K562 (cell line): ENCODE measurements around the gene CSAD. TPM values are rescaled to one million over a fixed set of nuclear protein-coding genes. Genes with fewer than 3 reads are reported as not detected.
A peak's percentile ranks its signal among the peaks of the same experiment; 100 is the strongest.

Experiments
- DPF2 ChIP-seq: fragments of 450-650 bp; IDR thresholded peaks from 2 replicates; pipeline ENCODE4 v1.6.1; 2016
- EP400 ChIP-seq: fragments of 450-650 bp; IDR thresholded peaks from 2 replicates; pipeline ENCODE4 v1.6.1; 2017; ENCODE audit warnings: antibody characterized with exemption, mild to moderate bottlenecking, moderate library complexity
- ETV1 ChIP-seq: fragments of 450-650 bp; conservative IDR thresholded peaks from 2 replicates; pipeline ENCODE4 v1.6.1; 2016; ENCODE audit warnings: missing genetic modification characterization, control low read depth, low read depth, missing compliant biosample characterization
- ETV5 ChIP-seq: sonication (generic); formaldehyde crosslinking; IDR thresholded peaks from 2 replicates; pipeline ENCODE4 v1.4.0; 2020; ENCODE audit warnings: low read depth, mild to moderate bottlenecking, missing genetic modification reagents
- GABPA ChIP-seq: fragments of 200-800 bp; sonication (Bioruptor generic); conservative IDR thresholded peaks from 2 replicates; pipeline ENCODE4 v1.6.1; 2016; ENCODE audit warnings: low read depth, missing genetic modification characterization, missing compliant biosample characterization
- HIVEP1 ChIP-seq: fragments of 250-450 bp; sonication (Bioruptor Pico); IDR thresholded peaks from 2 replicates; pipeline ENCODE4 v1.4.0; 2020; ENCODE audit warnings: mild to moderate bottlenecking
- L3MBTL2 ChIP-seq: fragments of 450-650 bp; IDR thresholded peaks from 2 replicates; pipeline ENCODE4 v1.6.1; 2016; ENCODE audit warnings: mild to moderate bottlenecking, moderate library complexity
- MAZ ChIP-seq, 2 experiments: fragments of 450-650 bp in 1 of 2; sonication (generic) in 1 of 2; formaldehyde crosslinking; IDR thresholded peaks in 1 of 2; conservative IDR thresholded peaks in 1 of 2; 2 replicates each; pipeline versions ENCODE4 v1.4.0 to v1.5.0; 2020; ENCODE audit warnings: mild to moderate bottlenecking in 1 of 2, missing genetic modification reagents in 1 of 2
- MTA1 ChIP-seq: fragments of 450-650 bp; IDR thresholded peaks from 2 replicates; pipeline ENCODE4 v1.6.1; 2017; ENCODE audit warnings: borderline replicate concordance
- PHF21A ChIP-seq: fragments of 450-650 bp; IDR thresholded peaks from 2 replicates; pipeline ENCODE4 v1.6.1; 2017; ENCODE audit warnings: low read depth, borderline replicate concordance
- PML ChIP-seq: IDR thresholded peaks from 2 replicates; pipeline ENCODE4 v1.6.1; 2012; ENCODE audit warnings: low read length, inconsistent platforms
- RB1 ChIP-seq: fragments of 450-650 bp; IDR thresholded peaks from 2 replicates; pipeline ENCODE4 v1.6.1; 2017; ENCODE audit warnings: low read depth, mild to moderate bottlenecking
- RBFOX2 ChIP-seq: fragments of 200-400 bp; formaldehyde crosslinking; IDR thresholded peaks from 2 replicates; pipeline ENCODE4 v1.6.1; 2017; ENCODE audit warnings: low read depth, mild to moderate bottlenecking, low read length, moderate library complexity
- RBM25 ChIP-seq: fragments of 200-400 bp; formaldehyde crosslinking; IDR thresholded peaks from 2 replicates; pipeline ENCODE4 v1.6.1; 2018; ENCODE audit warnings: low read length, low read depth, moderate library complexity; ENCODE audit not compliant: severe bottlenecking
- RBM34 ChIP-seq: fragments of 200-400 bp; formaldehyde crosslinking; IDR thresholded peaks from 2 replicates; pipeline ENCODE4 v1.6.1; 2018; ENCODE audit warnings: low read length, borderline replicate concordance; ENCODE audit not compliant: insufficient read depth
- SMAD4 ChIP-seq: fragments of 250-450 bp; sonication (Bioruptor Pico); conservative IDR thresholded peaks from 2 replicates; pipeline ENCODE4 v1.8.0; 2021; ENCODE audit warnings: inconsistent platforms, mild to moderate bottlenecking, moderate library complexity
- SP1 ChIP-seq: sonication (generic); formaldehyde crosslinking; IDR thresholded peaks from 2 replicates; pipeline ENCODE4 v1.8.1; 2022; ENCODE audit warnings: mild to moderate bottlenecking, missing genetic modification reagents
- TBP ChIP-seq: optimal IDR thresholded peaks from 2 replicates; pipeline ENCODE3; 2011; ENCODE audit warnings: low read depth, low read length, improper control_type of control experiment
- ZNF311 ChIP-seq: fragments of 250-450 bp; sonication (Bioruptor Pico); IDR thresholded peaks from 2 replicates; pipeline ENCODE4 v1.4.0; 2020; ENCODE audit warnings: mild to moderate bottlenecking, moderate library complexity
- ZNF354B ChIP-seq: fragments of 250-450 bp; sonication (Bioruptor Pico); IDR thresholded peaks from 2 replicates; pipeline ENCODE4 v1.4.0; 2020
- polyA plus RNA-seq, 8 experiments: library from polyadenylated mRNA; depleted of rRNA in 4 of 8; stranded (reverse) in 5 of 8; unstranded in 3 of 8; fragments of >200 nt; fragmentation: Nextera tagmentation in 2 of 8; fragmentation: Illumina TruSeq in 1 of 8; extraction: Ambion mirVana in 2 of 8; extraction: Trizol in 1 of 8; gene quantifications; 2 replicates each; pipeline versions ENCODE4 v1.2.1 to v1.2.3, GENCODE V29; 2011 to 2014; ENCODE audit warnings: inconsistent platforms in 1 of 8, missing spikeins in 1 of 8
- total RNA-seq, 7 experiments: library from RNA; depleted of rRNA in 6 of 7; stranded (reverse); fragments of >200 nt in 6 of 7; fragmentation: Illumina TruSeq in 2 of 7; extraction: Trizol in 2 of 7; gene quantifications; 2 replicates each; pipeline versions ENCODE4 v1.2.1 to v1.2.3, GENCODE V29; 2011 to 2021; ENCODE audit warnings: low replicate concordance in 1 of 7
- TF ChIP-seq, protein P1 (sequence below), 2 experiments: fragments of 450-650 bp; conservative IDR thresholded peaks; 2 replicates each; pipeline ENCODE4 v1.6.1; 2017; ENCODE audit warnings: mild to moderate bottlenecking in 2 of 2, moderate library complexity in 2 of 2
- TF ChIP-seq, protein P2 (sequence below), 2 experiments: IDR thresholded peaks; 2 replicates each; pipeline ENCODE4 v1.6.1; 2011; ENCODE audit warnings: borderline replicate concordance in 1 of 2, control low read depth in 1 of 2, low read depth in 1 of 2, low read length in 1 of 2, mild to moderate bottlenecking in 1 of 2, mixed read lengths in 1 of 2, moderate library complexity in 1 of 2; ENCODE audit not compliant: insufficient read depth in 1 of 2, insufficient read length in 1 of 2, poor library complexity in 1 of 2, severe bottlenecking in 1 of 2; ENCODE audit errors: extremely low read depth in 1 of 2
- TF ChIP-seq, protein P3 (sequence below), 3 experiments: IDR thresholded peaks in 2 of 3; conservative IDR thresholded peaks in 1 of 3; 2 replicates each; pipeline ENCODE4 v1.5.1; 2011 to 2012; ENCODE audit warnings: low read length in 3 of 3, mild to moderate bottlenecking in 3 of 3, control low read depth in 2 of 3, improper control_type of control experiment in 1 of 3, inconsistent platforms in 1 of 3, low read depth in 1 of 3, mixed read lengths in 1 of 3, moderate library complexity in 1 of 3; ENCODE audit not compliant: insufficient read depth in 2 of 3

CSAD gene
- total and polyA plus RNA-seq, 9 of the 15 experiments (the other 6 are each of a cell fraction or from before 2014, with no cell fraction given): 1.8 to 19.6 (median 8.1) TPM

DNA sequence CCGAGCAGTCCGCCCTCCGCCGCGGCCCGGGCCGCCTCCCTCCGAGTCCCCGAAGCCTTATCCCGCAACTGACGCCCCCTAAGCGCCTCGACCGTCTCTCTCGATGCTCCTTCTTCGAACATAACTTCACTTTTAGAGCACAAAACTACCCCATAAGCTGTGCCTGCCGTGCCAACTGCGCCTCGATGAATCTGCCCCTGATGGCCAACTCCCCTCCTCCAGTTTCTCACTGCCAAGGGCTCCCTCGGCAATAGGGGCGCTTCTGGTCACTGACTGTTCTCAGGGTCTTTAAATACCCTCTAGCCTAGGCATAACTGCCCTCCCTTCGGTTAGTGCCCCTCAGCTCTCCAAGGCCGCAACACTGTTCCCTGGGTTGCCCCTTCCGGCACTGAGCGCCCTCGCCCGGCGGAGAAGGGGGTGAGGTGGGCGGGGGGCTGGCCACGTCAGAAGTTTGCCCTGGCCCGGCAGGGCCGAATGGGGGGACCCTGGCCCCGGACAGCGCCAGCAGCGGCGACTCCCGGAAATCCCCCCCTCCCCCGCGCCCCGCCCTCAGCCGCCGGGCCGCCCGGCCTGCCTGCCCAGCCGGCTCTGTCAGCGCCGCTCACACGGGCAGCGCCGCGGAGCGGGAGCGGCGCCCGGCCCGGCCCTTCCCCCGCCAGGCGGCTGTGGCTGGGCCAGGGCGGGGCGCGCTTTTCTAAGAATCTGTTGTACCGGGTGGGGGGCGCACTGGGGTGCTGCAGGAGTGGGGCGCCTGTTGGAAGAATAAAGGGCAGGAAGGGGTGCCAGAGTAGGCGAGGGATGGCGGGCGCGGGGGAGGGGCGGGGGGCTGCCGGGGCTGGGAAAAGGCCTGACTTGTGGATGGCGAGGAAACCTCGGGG, 40.7 kb upstream of the CSAD start (continued):
- TF ChIP-seq ZNF311 (CRISPR knock-in tag): 0 out of 2 replicates have a peak, but pooled peaks have one; percentile 31
- TF ChIP-seq ETV1: peak; percentile 62; the same call in 1 of the 2 replicates
- TF ChIP-seq, protein P1, sequence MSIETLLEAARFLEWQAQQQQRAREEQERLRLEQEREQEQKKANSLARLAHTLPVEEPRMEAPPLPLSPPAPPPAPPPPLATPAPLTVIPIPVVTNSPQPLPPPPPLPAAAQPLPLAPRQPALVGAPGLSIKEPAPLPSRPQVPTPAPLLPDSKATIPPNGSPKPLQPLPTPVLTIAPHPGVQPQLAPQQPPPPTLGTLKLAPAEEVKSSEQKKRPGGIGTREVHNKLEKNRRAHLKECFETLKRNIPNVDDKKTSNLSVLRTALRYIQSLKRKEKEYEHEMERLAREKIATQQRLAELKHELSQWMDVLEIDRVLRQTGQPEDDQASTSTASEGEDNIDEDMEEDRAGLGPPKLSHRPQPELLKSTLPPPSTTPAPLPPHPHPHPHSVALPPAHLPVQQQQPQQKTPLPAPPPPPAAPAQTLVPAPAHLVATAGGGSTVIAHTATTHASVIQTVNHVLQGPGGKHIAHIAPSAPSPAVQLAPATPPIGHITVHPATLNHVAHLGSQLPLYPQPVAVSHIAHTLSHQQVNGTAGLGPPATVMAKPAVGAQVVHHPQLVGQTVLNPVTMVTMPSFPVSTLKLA (conservative IDR thresholded peaks at IDR 0.05): 0 out of 4 replicates have a peak, but pooled peaks of 1 of the 2 experiments have one; percentile 10
- no peak for TF ChIP-seq PML
- TF ChIP-seq EP400: no peak
- TF ChIP-seq PHF21A: 0 out of 2 replicates have a peak, but pooled peaks have one; percentile 10
- TF ChIP-seq L3MBTL2: peak; percentile 30; the same call in 1 of the 2 replicates
- TF ChIP-seq RBFOX2: peak; percentile 78
- no peak for TF ChIP-seq HIVEP1
- peak; percentile 74; the same call in 1 of the 2 replicates for TF ChIP-seq SP1 (CRISPR knock-in tag)
- no peak for TF ChIP-seq RBM34
- TF ChIP-seq, protein P2, sequence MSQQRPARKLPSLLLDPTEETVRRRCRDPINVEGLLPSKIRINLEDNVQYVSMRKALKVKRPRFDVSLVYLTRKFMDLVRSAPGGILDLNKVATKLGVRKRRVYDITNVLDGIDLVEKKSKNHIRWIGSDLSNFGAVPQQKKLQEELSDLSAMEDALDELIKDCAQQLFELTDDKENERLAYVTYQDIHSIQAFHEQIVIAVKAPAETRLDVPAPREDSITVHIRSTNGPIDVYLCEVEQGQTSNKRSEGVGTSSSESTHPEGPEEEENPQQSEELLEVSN (IDR thresholded peaks at IDR 0.05; ENCODE audit: borderline replicate concordance in 1 of 2, extremely low read depth in 1 of 2, insufficient read depth in 1 of 2, insufficient read length in 1 of 2, low read depth in 1 of 2, low read length in 1 of 2, poor library complexity in 1 of 2, severe bottlenecking in 1 of 2): peak in 1 of 2 experiments; percentile 82
- TF ChIP-seq TBP: peak; percentile 45
- TF ChIP-seq ETV5 (CRISPR knock-in tag): peak; percentile 13; the same call in 1 of the 2 replicates
- peak in 1 of 2 experiments; percentile 94; a peak in 2 of 4 replicates for TF ChIP-seq MAZ (CRISPR knock-in tag; conservative IDR thresholded peaks at IDR 0.05 in 1 of 2, IDR thresholded peaks at IDR 0.05 in 1 of 2)
- no peak for TF ChIP-seq RBM25
- TF ChIP-seq SMAD4 (CRISPR knock-in tag): peak; percentile 64
- TF ChIP-seq ZNF354B: 0 out of 2 replicates have a peak, but pooled peaks have one; percentile 21
- peak; percentile 39; the same call in 1 of the 2 replicates for TF ChIP-seq MTA1
- TF ChIP-seq GABPA (tag): peak; percentile 79
- TF ChIP-seq DPF2: peak; percentile 52
- TF ChIP-seq, protein P3, sequence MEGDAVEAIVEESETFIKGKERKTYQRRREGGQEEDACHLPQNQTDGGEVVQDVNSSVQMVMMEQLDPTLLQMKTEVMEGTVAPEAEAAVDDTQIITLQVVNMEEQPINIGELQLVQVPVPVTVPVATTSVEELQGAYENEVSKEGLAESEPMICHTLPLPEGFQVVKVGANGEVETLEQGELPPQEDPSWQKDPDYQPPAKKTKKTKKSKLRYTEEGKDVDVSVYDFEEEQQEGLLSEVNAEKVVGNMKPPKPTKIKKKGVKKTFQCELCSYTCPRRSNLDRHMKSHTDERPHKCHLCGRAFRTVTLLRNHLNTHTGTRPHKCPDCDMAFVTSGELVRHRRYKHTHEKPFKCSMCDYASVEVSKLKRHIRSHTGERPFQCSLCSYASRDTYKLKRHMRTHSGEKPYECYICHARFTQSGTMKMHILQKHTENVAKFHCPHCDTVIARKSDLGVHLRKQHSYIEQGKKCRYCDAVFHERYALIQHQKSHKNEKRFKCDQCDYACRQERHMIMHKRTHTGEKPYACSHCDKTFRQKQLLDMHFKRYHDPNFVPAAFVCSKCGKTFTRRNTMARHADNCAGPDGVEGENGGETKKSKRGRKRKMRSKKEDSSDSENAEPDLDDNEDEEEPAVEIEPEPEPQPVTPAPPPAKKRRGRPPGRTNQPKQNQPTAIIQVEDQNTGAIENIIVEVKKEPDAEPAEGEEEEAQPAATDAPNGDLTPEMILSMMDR (IDR thresholded peaks at IDR 0.05 in 2 of 3, conservative IDR thresholded peaks at IDR 0.05 in 1 of 3; ENCODE audit: insufficient read depth in 2 of 3, low read depth in 1 of 3, low read length in 3 of 3): peak; percentile 9 to 35 (median 23); a peak in 4 of 6 replicates
- TF ChIP-seq RB1: peak; percentile 64; the same call in 1 of the 2 replicates
